Panc1 (cell line): ENCODE measurements around the gene MPI.
"Not testable (repeated sequence)": the region's sequence is repeated elsewhere in the genome, so short reads cannot be mapped to it uniquely, and the experiment has no call there.

Experiments used
- CTCF ChIP-seq: fragments of 450-650 bp; IDR thresholded peaks from 2 replicates; pipeline ENCODE4 v1.5.1; 2017; ENCODE audit warnings: mild to moderate bottlenecking
- TCF7L2 ChIP-seq: IDR thresholded peaks from 2 replicates; pipeline ENCODE4 v1.6.1; 2011; ENCODE audit warnings: mild to moderate bottlenecking, low read depth, low read length, inconsistent platforms

GRCh38 chr15:74935193-74935592, 45.4 kb downstream of the MPI start:
- not testable (repeated sequence) for TF ChIP-seq CTCF, TCF7L2
